ENCODE data around the gene LDLR.

DNA sequence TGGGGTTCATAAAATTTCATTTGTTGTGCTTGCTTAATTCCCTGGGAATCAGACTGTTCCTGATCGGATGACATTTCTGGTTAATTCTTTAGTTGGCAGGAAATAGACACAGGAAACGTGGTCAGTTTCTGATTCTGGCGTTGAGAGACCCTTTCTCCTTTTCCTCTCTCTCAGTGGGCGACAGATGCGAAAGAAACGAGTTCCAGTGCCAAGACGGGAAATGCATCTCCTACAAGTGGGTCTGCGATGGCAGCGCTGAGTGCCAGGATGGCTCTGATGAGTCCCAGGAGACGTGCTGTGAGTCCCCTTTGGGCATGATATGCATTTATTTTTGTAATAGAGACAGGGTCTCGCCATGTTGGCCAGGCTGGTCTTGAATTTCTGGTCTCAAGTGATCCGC lies 10.8 kb downstream of the LDLR start:
- TF ChIP-seq, protein P1, sequence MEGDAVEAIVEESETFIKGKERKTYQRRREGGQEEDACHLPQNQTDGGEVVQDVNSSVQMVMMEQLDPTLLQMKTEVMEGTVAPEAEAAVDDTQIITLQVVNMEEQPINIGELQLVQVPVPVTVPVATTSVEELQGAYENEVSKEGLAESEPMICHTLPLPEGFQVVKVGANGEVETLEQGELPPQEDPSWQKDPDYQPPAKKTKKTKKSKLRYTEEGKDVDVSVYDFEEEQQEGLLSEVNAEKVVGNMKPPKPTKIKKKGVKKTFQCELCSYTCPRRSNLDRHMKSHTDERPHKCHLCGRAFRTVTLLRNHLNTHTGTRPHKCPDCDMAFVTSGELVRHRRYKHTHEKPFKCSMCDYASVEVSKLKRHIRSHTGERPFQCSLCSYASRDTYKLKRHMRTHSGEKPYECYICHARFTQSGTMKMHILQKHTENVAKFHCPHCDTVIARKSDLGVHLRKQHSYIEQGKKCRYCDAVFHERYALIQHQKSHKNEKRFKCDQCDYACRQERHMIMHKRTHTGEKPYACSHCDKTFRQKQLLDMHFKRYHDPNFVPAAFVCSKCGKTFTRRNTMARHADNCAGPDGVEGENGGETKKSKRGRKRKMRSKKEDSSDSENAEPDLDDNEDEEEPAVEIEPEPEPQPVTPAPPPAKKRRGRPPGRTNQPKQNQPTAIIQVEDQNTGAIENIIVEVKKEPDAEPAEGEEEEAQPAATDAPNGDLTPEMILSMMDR (IDR thresholded peaks at IDR 0.05; ENCODE audit: extremely low read depth in 1 of 2, insufficient read depth in 1 of 2, low read depth in 1 of 2, low read length in 2 of 2), result no peak
- no peak for TF ChIP-seq POLR2A (IDR thresholded peaks at IDR 0.05; ENCODE audit: low read depth, low read length)
- no peak for TF ChIP-seq EZH2 (IDR thresholded peaks at IDR 0.05; ENCODE audit: borderline replicate concordance, low read depth, low read length, severe bottlenecking)
- no peak for TF ChIP-seq GATA2 (IDR thresholded peaks at IDR 0.05; ENCODE audit: insufficient read depth, insufficient read length, low read depth, low read length)
- no peak for TF ChIP-seq POLR2AphosphoS5 (IDR thresholded peaks at IDR 0.05; ENCODE audit: insufficient read depth, low read depth, low read length)
- TF ChIP-seq MYC (IDR thresholded peaks at IDR 0.05; ENCODE audit: low read depth, low read length), result no peak
- TF ChIP-seq, protein P2, sequence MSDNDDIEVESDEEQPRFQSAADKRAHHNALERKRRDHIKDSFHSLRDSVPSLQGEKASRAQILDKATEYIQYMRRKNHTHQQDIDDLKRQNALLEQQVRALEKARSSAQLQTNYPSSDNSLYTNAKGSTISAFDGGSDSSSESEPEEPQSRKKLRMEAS (IDR thresholded peaks at IDR 0.05; ENCODE audit: insufficient read depth, insufficient read length), result no peak

Data from endothelial cell of umbilical vein (primary cell).